Cardiac septum (tissue), 1 donor: ENCODE results near the gene HOXC4. TPM values are rescaled to one million over a fixed set of nuclear protein-coding genes. Genes with fewer than 3 reads are reported as not detected.

Experiments
- DNase-seq: peaks from one replicate; pipeline ENCODE4 v3.0.0-alpha.2; 2020; ENCODE audit warnings: low spot score
- intact Hi-C: fragments of 100-400 bp; cut with DNase I; formaldehyde crosslinking; loops from one replicate; pipeline ENCODE4 v1.14.0; 2022
- total RNA-seq: library from RNA; stranded (reverse); fragmentation: NEBNext Ultra II Directional; extraction: Animal tissue kit (Norgen Biotek cat#: 25700); gene quantifications from one replicate; pipeline ENCODE4 v1.2.1, GENCODE V29; 2021
- donor health status: DM: no; HTN: no; CAD: no.

Gene HOXC4
- total RNA-seq, 1 donor from 2014 or later, result not detected

DNA sequence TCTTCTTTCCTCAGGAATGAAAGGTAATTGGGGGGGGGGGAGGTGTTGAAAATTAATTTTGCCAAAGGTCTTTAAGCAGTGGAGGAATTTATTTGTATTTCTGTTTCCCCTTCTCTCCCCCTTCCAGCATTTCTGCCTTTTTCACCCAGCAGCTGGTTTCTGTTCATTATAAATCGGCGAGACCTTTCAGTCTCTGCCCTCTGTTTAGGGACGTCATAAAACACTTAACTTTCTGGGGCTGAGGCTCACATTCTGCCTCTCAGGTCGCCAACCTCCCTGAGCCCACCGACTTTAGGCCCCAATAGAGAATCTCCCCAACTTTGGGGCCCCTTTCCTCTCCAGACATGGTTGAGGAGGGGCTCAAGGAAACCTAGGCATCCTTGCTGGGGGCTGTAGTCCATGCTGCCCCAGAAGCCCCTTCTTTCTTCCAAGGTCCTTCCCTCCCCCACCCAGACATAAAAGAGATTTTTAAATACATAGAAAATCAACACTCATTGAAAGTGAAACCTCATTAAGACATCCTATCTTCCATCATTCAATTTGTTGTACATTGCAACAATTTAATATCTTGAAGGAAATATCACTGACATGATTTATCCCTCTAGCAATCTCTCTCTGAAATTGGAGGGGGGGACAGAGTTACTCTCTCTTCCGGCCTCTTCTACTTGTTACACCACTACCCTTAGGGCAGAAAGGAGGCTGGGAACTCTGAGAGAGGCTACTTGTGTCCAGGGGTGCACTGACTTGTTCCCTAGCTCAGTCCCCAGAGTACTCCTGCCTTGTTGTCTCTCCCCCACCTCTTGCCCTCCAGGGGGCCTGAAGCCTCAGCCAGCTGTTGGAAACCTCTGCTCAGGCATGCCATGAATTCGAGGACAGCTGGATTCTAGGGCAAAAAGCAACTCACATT lies 27.9 kb upstream of the HOXC4 start:
- intact Hi-C loops, result no loop called here
- DNase-seq, result no peak

DNA sequence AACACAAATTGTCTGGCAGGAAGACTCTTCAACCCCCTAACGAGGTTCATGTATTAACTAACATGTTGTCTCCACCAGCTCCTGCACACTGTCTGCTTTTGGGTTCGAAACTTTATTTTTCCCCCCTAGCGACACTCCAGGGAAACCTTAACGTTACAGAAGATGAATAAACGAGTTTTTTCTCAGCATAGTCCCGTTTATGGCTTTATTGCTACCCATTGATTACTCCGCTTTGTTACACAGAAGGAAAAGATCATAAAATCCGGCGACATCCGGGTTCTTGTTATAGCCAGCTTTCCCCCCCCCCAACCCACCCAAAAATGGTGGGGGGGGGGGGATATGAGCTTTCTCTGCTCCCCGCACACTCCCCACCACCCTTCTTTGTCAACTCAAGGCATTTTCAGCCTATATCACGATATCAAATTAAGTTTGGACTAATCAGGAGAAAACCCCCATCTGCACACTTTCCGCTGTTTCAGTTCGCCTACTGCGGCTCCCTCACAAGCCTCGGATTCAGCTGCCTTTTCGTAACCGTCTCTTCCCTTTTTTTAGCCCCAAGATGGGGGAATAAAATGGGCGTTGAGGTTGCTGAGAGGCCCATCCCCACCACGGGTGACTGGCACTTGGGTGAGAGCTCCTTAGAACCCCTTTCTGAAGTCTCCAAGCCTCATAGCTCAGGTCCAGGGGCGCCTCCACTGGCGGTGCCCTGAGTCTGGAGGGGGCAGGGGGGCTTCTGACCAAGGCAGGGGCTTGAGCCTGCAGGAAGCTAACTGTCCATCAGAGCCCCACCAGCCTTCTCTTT lies 26.8 kb upstream of the HOXC4 start:
- intact Hi-C loops, result no loop called here
- DNase-seq, result no peak

- intact Hi-C loops, result no loop called here
- no peak for DNase-seq
Observed at GRCh38 chr12:54027442-54027786, 26.2 kb upstream of the HOXC4 start.

DNA sequence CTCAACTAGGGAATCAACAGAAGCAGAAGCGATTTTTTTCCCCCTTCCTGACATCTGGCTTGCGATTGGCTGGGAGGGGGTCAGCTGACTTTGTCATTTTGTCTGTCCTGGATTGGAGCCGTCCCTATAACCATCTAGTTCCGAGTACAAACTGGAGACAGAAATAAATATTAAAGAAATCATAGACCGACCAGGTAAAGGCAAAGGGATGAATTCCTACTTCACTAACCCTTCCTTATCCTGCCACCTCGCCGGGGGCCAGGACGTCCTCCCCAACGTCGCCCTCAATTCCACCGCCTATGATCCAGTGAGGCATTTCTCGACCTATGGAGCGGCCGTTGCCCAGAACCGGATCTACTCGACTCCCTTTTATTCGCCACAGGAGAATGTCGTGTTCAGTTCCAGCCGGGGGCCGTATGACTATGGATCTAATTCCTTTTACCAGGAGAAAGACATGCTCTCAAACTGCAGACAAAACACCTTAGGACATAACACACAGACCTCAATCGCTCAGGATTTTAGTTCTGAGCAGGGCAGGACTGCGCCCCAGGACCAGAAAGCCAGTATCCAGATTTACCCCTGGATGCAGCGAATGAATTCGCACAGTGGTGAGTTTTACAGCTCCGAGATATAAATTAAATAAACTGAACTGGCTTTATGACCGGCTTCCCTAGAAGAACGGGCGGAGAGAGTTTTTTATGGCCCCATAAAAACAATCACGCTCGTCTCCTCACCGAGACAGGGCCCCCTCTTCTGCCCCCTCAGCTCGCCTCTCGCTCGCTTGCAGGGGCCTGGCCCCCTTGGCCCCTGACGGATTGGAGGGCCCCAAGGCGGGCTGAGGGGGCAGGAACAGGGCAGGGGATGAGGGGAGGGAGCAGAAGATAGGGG lies 25.1 kb upstream of the HOXC4 start, which contains the start of gene HOXC6:
HOXC6 (plus strand) TSS at position 127 of the 888 bp plus-strand sequence; CDS start at position 209, 82 bp downstream.
- no peak for DNase-seq
- intact Hi-C loops, result no loop called here

DNA sequence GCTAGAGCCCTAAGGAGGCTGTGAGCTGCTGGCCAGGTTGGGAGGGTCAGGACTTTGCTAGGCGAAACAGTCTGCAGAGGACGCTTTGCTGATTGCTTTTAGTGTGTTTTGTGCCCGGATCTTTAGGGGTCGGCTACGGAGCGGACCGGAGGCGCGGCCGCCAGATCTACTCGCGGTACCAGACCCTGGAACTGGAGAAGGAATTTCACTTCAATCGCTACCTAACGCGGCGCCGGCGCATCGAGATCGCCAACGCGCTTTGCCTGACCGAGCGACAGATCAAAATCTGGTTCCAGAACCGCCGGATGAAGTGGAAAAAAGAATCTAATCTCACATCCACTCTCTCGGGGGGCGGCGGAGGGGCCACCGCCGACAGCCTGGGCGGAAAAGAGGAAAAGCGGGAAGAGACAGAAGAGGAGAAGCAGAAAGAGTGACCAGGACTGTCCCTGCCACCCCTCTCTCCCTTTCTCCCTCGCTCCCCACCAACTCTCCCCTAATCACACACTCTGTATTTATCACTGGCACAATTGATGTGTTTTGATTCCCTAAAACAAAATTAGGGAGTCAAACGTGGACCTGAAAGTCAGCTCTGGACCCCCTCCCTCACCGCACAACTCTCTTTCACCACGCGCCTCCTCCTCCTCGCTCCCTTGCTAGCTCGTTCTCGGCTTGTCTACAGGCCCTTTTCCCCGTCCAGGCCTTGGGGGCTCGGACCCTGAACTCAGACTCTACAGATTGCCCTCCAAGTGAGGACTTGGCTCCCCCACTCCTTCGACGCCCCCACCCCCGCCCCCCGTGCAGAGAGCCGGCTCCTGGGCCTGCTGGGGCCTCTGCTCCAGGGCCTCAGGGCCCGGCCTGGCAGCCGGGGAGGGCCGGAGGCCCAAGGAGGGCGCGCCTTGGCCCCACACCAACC lies 23.9 kb upstream of the HOXC4 start:
- intact Hi-C loops, result no loop called here
- no peak for DNase-seq

DNA sequence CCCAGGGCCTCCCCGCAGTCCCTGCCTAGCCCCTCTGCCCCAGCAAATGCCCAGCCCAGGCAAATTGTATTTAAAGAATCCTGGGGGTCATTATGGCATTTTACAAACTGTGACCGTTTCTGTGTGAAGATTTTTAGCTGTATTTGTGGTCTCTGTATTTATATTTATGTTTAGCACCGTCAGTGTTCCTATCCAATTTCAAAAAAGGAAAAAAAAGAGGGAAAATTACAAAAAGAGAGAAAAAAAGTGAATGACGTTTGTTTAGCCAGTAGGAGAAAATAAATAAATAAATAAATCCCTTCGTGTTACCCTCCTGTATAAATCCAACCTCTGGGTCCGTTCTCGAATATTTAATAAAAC lies 23.2 kb upstream of the HOXC4 start:
- no peak for DNase-seq
- intact Hi-C loops, result no loop called here

- no peak for DNase-seq
- intact Hi-C loops, result no loop called here
Observed at GRCh38 chr12:54030889-54031471, 22.7 kb upstream of the HOXC4 start.

DNA sequence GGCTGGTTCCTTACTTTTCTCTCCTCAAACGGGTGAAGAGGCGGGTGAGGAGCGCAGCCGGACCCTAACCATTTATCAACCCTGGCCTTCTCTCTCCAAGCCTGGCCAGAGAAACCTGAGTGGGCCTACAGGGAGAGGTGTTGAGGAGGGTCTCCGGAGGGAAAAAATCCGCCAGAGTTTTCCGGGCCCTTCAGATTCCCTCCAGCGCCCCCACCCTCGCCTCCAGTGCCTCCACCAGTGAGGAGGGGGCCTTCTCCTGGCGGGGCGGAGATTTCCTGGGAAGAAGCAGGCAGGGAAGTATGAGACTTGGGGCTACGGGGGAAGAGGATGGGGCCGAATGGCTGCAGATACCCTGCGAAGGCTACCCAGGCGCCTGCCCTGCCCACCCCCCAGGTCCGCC lies 22.2 kb upstream of the HOXC4 start:
- no peak for DNase-seq
- intact Hi-C loops, result no loop called here

GRCh38 chr12:54032086-54032619 lies 21.5 kb upstream of the HOXC4 start:
- DNase-seq, result no peak
- intact Hi-C loops, result no loop called here

DNA sequence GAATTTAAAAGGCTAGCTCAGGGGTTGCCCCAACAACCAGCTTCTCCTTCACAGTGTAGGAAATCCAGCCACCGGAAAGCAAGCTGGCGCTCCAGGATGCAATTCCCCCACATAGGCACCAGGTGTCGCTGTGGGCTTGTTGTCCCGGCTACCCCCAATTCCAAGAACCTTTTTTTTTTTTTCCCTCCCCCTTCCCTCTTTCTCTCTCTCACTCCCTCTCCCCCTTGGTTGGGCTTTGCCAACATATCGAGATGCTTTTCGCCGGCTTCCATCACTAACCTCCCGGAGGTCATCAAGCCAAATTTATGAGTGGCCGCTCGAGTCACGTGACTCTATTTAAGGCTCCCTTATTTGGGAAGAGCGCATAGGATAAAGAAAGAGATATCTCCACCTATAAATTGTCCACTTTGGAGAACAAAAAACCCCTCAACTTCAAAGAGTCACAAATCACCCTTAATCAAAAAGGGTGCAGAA lies 21.0 kb upstream of the HOXC4 start, which contains the start of gene HOXC5:
HOXC5 (plus strand) TSS at position 424 of the 474 bp plus-strand sequence. CDS start 73 bp downstream, outside the sequence.
- intact Hi-C loops, result no loop called here
- no peak for DNase-seq

DNA sequence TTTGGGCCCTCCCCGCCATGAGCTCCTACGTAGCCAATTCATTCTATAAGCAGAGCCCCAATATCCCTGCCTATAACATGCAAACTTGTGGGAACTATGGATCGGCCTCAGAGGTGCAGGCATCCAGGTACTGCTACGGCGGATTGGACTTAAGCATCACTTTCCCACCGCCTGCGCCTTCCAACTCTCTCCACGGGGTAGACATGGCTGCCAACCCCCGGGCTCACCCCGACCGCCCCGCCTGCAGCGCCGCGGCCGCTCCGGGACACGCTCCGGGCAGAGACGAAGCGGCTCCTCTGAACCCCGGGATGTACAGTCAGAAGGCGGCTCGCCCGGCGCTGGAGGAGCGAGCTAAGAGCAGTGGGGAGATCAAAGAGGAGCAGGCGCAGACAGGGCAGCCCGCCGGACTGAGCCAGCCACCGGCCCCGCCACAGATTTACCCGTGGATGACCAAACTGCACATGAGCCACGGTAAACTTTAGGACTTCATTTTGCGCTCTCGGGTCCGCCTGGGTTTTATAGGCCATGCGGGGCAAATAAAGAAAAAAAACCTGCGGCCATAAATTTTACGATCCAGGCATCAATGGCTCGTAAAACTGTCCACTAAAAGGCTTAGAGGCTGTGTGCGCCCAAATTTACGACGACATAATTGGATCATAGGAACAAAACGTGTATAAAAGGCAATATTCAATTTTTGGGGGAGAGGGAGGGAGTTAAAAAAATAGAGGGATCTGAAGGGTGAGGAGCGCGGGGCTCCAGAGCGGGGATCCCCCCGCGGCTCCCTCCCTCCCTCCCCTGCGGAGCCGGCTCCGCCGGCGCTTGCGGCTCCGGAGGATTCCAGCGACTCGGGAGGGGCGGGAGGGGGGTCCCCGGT lies 20.3 kb upstream of the HOXC4 start:
- no peak for DNase-seq
- intact Hi-C loops, result no loop called here

- intact Hi-C loops, result no loop called here
- DNase-seq, result no peak
Observed at GRCh38 chr12:54033980-54034784, 19.5 kb upstream of the HOXC4 start.

- no peak for DNase-seq
- intact Hi-C loops, result no loop called here
Observed at GRCh38 chr12:54034785-54035310, 18.8 kb upstream of the HOXC4 start.

DNA sequence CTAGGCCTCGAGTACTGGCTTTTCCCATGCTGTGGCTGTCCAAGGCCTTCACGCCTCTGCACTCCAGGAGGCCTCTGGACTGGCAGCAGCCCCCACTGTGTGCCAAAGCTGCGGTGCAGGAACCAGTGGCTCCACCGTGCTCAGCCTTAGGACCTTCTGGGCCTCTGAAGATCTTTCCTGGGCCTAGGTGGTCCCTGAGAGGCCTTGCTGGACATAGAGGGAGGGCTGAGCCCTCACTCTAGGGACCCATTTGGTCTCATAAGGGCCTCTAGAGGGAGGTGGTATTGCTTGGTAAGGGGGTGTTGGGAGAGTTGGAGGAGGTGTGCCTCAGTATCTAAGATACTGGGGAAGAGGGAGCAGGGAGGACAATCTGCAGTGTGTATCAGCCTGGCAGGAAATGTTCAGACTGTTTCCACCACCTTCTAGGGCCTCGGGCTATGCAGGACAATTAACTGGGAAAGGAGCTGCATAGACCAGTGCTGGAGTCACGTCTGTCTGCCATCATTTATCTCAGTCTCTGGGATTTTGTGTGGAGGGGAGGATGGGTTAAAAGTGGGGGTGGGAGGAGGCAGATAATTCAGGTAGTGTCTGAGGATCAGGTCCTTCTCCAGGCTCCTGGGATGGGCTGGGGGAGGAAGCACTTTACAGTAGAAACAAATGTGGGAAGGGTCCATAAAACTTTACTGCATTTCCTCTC lies 17.9 kb upstream of the HOXC4 start:
- no peak for DNase-seq
- intact Hi-C loops, result no loop called here

GRCh38 chr12:54036620-54037359 lies 16.8 kb upstream of the HOXC4 start:
- intact Hi-C loops, result no loop called here

More at GRCh38 chr12:54036620-54037359, 16.8 kb upstream of the HOXC4 start:
- DNase-seq, result no peak
